ENCODE data around the gene MLPH.

Gene MLPH

GRCh38 chr2:237529452-237530402 is 42.7 kb downstream of the MLPH start:
- 0 out of 2 replicates have a peak, but pooled peaks cover 4% of the 10 kb centered on the region for H3K4me1 ChIP-seq (ENCODE audit: insufficient read depth, low read length)
- H3K27me3 ChIP-seq (ENCODE audit: insufficient read depth, low read length): no peaks in the 10 kb centered on the region
- no peak overlapping the region for H3K9ac ChIP-seq (ENCODE audit: low read depth, low read length)
- WGBS: 91% methylated on average over 19 of the region's 19 CpGs
- no peaks in the 10 kb centered on the region for H3K36me3 ChIP-seq (ENCODE audit: insufficient read depth, low read length)
- H3K27ac ChIP-seq (ENCODE audit: low read depth, low read length): no peak overlapping the region
- no peaks in the 10 kb centered on the region for H3K9me3 ChIP-seq (ENCODE audit: insufficient read depth, low read depth, low read length)
- no peak overlapping the region for H3K4me3 ChIP-seq (ENCODE audit: low read length)

- H3K4me1 ChIP-seq (ENCODE audit: insufficient read depth, low read length): 0 out of 2 replicates have a peak, but pooled peaks cover 4% of the 10 kb centered on the region
- H3K27ac ChIP-seq (ENCODE audit: low read depth, low read length): no peak overlapping the region
- no peaks in the 10 kb centered on the region for H3K27me3 ChIP-seq (ENCODE audit: insufficient read depth, low read length)
- H3K9me3 ChIP-seq (ENCODE audit: insufficient read depth, low read depth, low read length): no peaks in the 10 kb centered on the region
- 91% methylated on average over 12 of the region's 12 CpGs for WGBS
- no peaks in the 10 kb centered on the region for H3K36me3 ChIP-seq (ENCODE audit: insufficient read depth, low read length)
- H3K4me3 ChIP-seq (ENCODE audit: low read length): no peak overlapping the region
- H3K9ac ChIP-seq (ENCODE audit: low read depth, low read length): no peak overlapping the region
Observed at GRCh38 chr2:237530472-237531433, 43.7 kb downstream of the MLPH start.

GRCh38 chr2:237532160-237532559 is 45.1 kb downstream of the MLPH start:
- no peak overlapping the region for H3K9ac ChIP-seq (ENCODE audit: low read depth, low read length)
- H3K27ac ChIP-seq (ENCODE audit: low read depth, low read length): no peak overlapping the region
- 53% methylated on average over 11 of the region's 11 CpGs for WGBS
- no peaks in the 10 kb centered on the region for H3K27me3 ChIP-seq (ENCODE audit: insufficient read depth, low read length)
- no peaks in the 10 kb centered on the region for H3K36me3 ChIP-seq (ENCODE audit: insufficient read depth, low read length)
- H3K4me3 ChIP-seq (ENCODE audit: low read length): no peak overlapping the region
- H3K4me1 ChIP-seq (ENCODE audit: insufficient read depth, low read length): 0 out of 2 replicates have a peak, but pooled peaks cover 4% of the 10 kb centered on the region
- no peaks in the 10 kb centered on the region for H3K9me3 ChIP-seq (ENCODE audit: insufficient read depth, low read depth, low read length)

GRCh38 chr2:237533668-237534161 is 46.7 kb downstream of the MLPH start:
- H3K4me1 ChIP-seq (ENCODE audit: insufficient read depth, low read length): 0 out of 2 replicates have a peak, but pooled peaks cover 4% of the 10 kb centered on the region
- H3K27ac ChIP-seq (ENCODE audit: low read depth, low read length): no peak overlapping the region
- H3K4me3 ChIP-seq (ENCODE audit: low read length): no peak overlapping the region
- H3K9me3 ChIP-seq (ENCODE audit: insufficient read depth, low read depth, low read length): no peaks in the 10 kb centered on the region
- H3K36me3 ChIP-seq (ENCODE audit: insufficient read depth, low read length): no peaks in the 10 kb centered on the region
- H3K27me3 ChIP-seq (ENCODE audit: insufficient read depth, low read length): no peaks in the 10 kb centered on the region
- H3K9ac ChIP-seq (ENCODE audit: low read depth, low read length): no peak overlapping the region
- WGBS: 94% methylated on average over 7 of the region's 7 CpGs

GRCh38 chr2:237534380-237534779 is 47.3 kb downstream of the MLPH start:
- 89% methylated on average over 1 of the region's 1 CpG for WGBS
- Histone ChIP-seq H3K27ac (ENCODE audit: low read depth, low read length) (no peak overlapping the region), H3K9me3 (ENCODE audit: insufficient read depth, low read depth, low read length) (no peaks in the 10 kb centered on the region), H3K36me3 (ENCODE audit: insufficient read depth, low read length) (no peaks in the 10 kb centered on the region), H3K4me3 (ENCODE audit: low read length) (no peak overlapping the region), H3K9ac (ENCODE audit: low read depth, low read length) (no peak overlapping the region), H3K4me1 (ENCODE audit: insufficient read depth, low read length) (0 out of 2 replicates have a peak, but pooled peaks cover 4% of the 10 kb centered on the region), H3K27me3 (ENCODE audit: insufficient read depth, low read length) (no peaks in the 10 kb centered on the region)

GRCh38 chr2:237535385-237536082 is 48.5 kb downstream of the MLPH start:
- Histone ChIP-seq H3K27ac (ENCODE audit: low read depth, low read length) (no peak overlapping the region), H3K9ac (ENCODE audit: low read depth, low read length) (no peak overlapping the region), H3K9me3 (ENCODE audit: insufficient read depth, low read depth, low read length) (no peaks in the 10 kb centered on the region), H3K36me3 (ENCODE audit: insufficient read depth, low read length) (no peaks in the 10 kb centered on the region), H3K27me3 (ENCODE audit: insufficient read depth, low read length) (no peaks in the 10 kb centered on the region), H3K4me3 (ENCODE audit: low read length) (no peak overlapping the region), H3K4me1 (ENCODE audit: insufficient read depth, low read length) (0 out of 2 replicates have a peak, but pooled peaks cover 4% of the 10 kb centered on the region)
- 95% methylated on average over 8 of the region's 8 CpGs for WGBS

- H3K9me3 ChIP-seq (ENCODE audit: insufficient read depth, low read depth, low read length): no peaks in the 10 kb centered on the region
- no peak overlapping the region for H3K9ac ChIP-seq (ENCODE audit: low read depth, low read length)
- H3K27me3 ChIP-seq (ENCODE audit: insufficient read depth, low read length): no peaks in the 10 kb centered on the region
- 93% methylated on average over 5 of the region's 5 CpGs for WGBS
- H3K36me3 ChIP-seq (ENCODE audit: insufficient read depth, low read length): no peaks in the 10 kb centered on the region
- 0 out of 2 replicates have a peak, but pooled peaks cover 4% of the 10 kb centered on the region for H3K4me1 ChIP-seq (ENCODE audit: insufficient read depth, low read length)
- no peak overlapping the region for H3K4me3 ChIP-seq (ENCODE audit: low read length)
- H3K27ac ChIP-seq (ENCODE audit: low read depth, low read length): no peak overlapping the region
Observed at GRCh38 chr2:237536083-237536415, 49.0 kb downstream of the MLPH start.

- no peak overlapping the region for H3K9ac ChIP-seq (ENCODE audit: low read depth, low read length)
- H3K36me3 ChIP-seq (ENCODE audit: insufficient read depth, low read length): no peaks in the 10 kb centered on the region
- H3K9me3 ChIP-seq (ENCODE audit: insufficient read depth, low read depth, low read length): no peaks in the 10 kb centered on the region
- WGBS: 96% methylated on average over 9 of the region's 9 CpGs
- no peaks in the 10 kb centered on the region for H3K27me3 ChIP-seq (ENCODE audit: insufficient read depth, low read length)
- H3K27ac ChIP-seq (ENCODE audit: low read depth, low read length): no peak overlapping the region
- no peak overlapping the region for H3K4me3 ChIP-seq (ENCODE audit: low read length)
- H3K4me1 ChIP-seq (ENCODE audit: insufficient read depth, low read length): 0 out of 2 replicates have a peak, but pooled peaks cover 4% of the 10 kb centered on the region
Observed at GRCh38 chr2:237536617-237537016, 49.6 kb downstream of the MLPH start.

- H3K9ac ChIP-seq (ENCODE audit: low read depth, low read length): no peak overlapping the region
- 84% methylated on average over 29 of the region's 29 CpGs for WGBS
Observed at GRCh38 chr2:237538001-237538720, 51.1 kb downstream of the MLPH start.

GRCh38 chr2:237538901-237539300 is 51.9 kb downstream of the MLPH start:
- Histone ChIP-seq H3K36me3 (ENCODE audit: insufficient read depth, low read length) (no peaks in the 10 kb centered on the region), H3K9me3 (ENCODE audit: insufficient read depth, low read depth, low read length) (no peaks in the 10 kb centered on the region), H3K27me3 (ENCODE audit: insufficient read depth, low read length) (no peaks in the 10 kb centered on the region), H3K4me1 (ENCODE audit: insufficient read depth, low read length) (no peaks in the 10 kb centered on the region), H3K27ac (ENCODE audit: low read depth, low read length) (no peak overlapping the region), H3K9ac (ENCODE audit: low read depth, low read length) (no peak overlapping the region), H3K4me3 (ENCODE audit: low read length) (no peak overlapping the region)
- 95% methylated on average over 18 of the region's 18 CpGs for WGBS

More at GRCh38 chr2:237538001-237538720, 51.1 kb downstream of the MLPH start:
- Histone ChIP-seq H3K4me1 (ENCODE audit: insufficient read depth, low read length) (no peaks in the 10 kb centered on the region), H3K36me3 (ENCODE audit: insufficient read depth, low read length) (no peaks in the 10 kb centered on the region), H3K27me3 (ENCODE audit: insufficient read depth, low read length) (no peaks in the 10 kb centered on the region), H3K4me3 (ENCODE audit: low read length) (no peak overlapping the region), H3K27ac (ENCODE audit: low read depth, low read length) (no peak overlapping the region), H3K9me3 (ENCODE audit: insufficient read depth, low read depth, low read length) (no peaks in the 10 kb centered on the region)

Data from HUES64 (cell line).